ENCODE results near the gene CCDC24. TPM values are rescaled to one million over a fixed set of nuclear protein-coding genes. Genes with fewer than 3 reads are reported as not detected.

The CCDC24 gene
- total and polyA plus RNA-seq, 9 of the 15 experiments (the other 6 are each of a cell fraction or from before 2014, with no cell fraction given), result 0.31 to 4.5 (median 1.5) TPM

DNA sequence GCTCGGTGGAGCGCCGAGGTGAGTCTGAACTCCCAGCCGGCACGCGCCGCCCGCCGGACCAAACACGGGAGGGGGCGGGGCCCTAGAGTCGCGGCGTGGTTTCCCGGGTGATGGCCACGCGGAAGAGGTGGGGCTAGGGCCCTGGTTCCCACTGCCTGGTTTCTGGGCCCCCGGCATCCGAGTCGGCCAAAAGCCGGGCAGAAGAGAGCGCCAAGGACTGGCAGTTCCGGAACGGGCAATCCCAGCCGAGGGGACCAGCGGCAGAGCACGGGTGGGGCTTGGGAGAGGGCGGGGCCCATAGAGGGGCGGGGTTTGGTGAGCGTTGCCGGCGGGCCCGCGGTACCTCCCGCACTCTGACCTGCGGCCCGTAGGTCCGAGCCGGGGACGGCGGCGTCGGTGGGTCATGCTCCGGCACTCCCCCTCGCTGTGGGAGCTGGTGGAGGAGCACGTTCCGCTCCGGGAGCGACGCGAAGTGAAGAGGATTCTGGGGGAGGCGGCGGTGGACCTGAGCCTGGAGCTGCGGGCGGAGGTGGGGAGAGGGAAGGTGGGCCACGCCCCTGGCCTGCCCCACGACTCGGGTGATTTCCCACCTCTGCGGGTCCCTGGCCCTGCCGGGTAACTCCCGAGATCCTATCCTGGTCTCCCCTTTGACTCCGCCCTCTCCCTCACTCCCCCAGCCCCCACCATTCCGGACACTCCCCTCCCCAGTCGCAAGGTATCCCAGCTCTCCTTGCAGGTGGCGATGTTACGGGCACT is at the start of gene CCDC24 (continued):
- TF ChIP-seq, protein P1, sequence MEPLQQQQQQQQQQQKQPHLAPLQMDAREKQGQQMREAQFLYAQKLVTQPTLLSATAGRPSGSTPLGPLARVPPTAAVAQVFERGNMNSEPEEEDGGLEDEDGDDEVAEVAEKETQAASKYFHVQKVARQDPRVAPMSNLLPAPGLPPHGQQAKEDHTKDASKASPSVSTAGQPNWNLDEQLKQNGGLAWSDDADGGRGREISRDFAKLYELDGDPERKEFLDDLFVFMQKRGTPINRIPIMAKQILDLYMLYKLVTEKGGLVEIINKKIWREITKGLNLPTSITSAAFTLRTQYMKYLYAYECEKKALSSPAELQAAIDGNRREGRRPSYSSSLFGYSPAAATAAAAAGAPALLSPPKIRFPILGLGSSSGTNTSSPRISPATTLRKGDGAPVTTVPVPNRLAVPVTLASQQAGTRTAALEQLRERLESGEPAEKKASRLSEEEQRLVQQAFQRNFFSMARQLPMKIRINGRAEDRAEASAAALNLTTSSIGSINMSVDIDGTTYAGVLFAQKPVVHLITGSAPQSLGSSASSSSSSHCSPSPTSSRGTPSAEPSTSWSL (CRISPR knock-in tag; IDR thresholded peaks at IDR 0.05; ENCODE audit: borderline replicate concordance), result 0 out of 2 replicates have a peak, but pooled peaks have one; percentile 47
- TF ChIP-seq FOXK1 (CRISPR knock-in tag; IDR thresholded peaks at IDR 0.05; ENCODE audit: borderline replicate concordance) (0 out of 2 replicates have a peak, but pooled peaks have one; percentile 75), MYNN (IDR thresholded peaks at IDR 0.05) (peak; percentile 81), MYNN (CRISPR knock-in tag; IDR thresholded peaks at IDR 0.05) (no peak), RBM14 (IDR thresholded peaks at IDR 0.05; ENCODE audit: borderline replicate concordance, insufficient read depth, low read depth, low read length) (no peak), ZNF146 (CRISPR knock-in tag; IDR thresholded peaks at IDR 0.05; ENCODE audit: unreplicated experiment) (peak; percentile 8), ZNF707 (CRISPR knock-in tag; conservative IDR thresholded peaks at IDR 0.05) (no peak), SMARCE1 (IDR thresholded peaks at IDR 0.05) (no peak), ZNF830 (CRISPR knock-in tag; IDR thresholded peaks at IDR 0.05) (no peak), KDM4B (IDR thresholded peaks at IDR 0.05; ENCODE audit: borderline replicate concordance in 2 of 2, low read depth in 1 of 2) (peak in 1 of 2 experiments; percentile 70; a peak in 1 of 4 replicates), PCBP2 (IDR thresholded peaks at IDR 0.05; ENCODE audit: low read depth, low read length, poor library complexity, severe bottlenecking) (no peak), NONO (IDR thresholded peaks at IDR 0.05; ENCODE audit: low read depth in 2 of 2, low read length in 1 of 2) (no peak), MYC (IDR thresholded peaks at IDR 0.05; ENCODE audit: low read depth, low read length) (peak; percentile 73), MYC (CRISPR knock-in tag; IDR thresholded peaks at IDR 0.05; ENCODE audit: borderline replicate concordance, low read depth) (no peak; the same call in 1 of the 2 replicates), RBFOX2 (IDR thresholded peaks at IDR 0.05; ENCODE audit: low read depth, low read length) (peak; percentile 69)
- TF ChIP-seq, protein P2, sequence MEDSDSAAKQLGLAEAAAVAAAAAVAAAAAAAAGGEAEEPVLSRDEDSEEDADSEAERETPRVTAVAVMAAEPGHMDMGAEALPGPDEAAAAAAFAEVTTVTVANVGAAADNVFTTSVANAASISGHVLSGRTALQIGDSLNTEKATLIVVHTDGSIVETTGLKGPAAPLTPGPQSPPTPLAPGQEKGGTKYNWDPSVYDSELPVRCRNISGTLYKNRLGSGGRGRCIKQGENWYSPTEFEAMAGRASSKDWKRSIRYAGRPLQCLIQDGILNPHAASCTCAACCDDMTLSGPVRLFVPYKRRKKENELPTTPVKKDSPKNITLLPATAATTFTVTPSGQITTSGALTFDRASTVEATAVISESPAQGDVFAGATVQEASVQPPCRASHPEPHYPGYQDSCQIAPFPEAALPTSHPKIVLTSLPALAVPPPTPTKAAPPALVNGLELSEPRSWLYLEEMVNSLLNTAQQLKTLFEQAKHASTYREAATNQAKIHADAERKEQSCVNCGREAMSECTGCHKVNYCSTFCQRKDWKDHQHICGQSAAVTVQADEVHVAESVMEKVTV (CRISPR knock-in tag; IDR thresholded peaks at IDR 0.05), result no peak
